ENCODE data around the gene DUSP15.

DNA sequence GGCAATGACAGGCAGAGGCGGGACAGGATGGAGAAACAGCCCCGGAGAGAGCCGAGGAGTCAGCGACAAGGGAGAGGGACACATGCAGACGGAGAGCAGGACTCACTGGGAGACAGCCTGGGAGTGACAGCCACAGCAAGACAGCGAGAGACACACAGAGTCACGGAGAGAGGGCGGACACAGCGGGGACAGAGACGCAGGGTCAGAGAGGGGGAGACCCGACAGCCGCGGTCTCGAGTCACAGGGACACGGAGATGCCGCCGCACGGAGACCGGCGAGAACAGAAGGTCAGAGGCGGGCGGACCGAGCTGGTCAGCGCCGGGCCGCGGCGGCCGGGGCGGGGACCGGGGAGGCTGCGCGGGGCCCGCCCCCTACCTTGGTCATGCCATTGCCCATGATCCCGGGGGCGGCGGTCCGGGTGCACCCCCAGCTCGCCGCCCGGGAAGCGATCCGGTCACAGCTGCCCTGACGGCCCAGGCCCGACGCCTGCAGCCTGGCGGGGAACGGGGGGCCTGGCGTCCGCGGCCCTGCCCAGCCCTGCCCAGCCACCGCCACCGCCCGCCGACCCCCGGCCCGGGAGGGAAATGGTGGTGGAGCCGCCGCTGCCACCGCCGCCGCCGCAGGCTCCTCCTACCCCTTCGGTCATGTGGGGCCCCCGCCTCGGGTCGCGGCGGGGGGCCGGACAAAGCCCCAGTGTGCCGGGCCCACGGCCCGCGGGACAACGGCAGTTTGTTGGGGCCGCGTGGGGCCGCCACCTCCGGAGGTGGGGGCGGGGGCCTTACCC lies at the start of gene DUSP15, which contains the start of gene TTLL9:
- TF ChIP-seq, protein P1, sequence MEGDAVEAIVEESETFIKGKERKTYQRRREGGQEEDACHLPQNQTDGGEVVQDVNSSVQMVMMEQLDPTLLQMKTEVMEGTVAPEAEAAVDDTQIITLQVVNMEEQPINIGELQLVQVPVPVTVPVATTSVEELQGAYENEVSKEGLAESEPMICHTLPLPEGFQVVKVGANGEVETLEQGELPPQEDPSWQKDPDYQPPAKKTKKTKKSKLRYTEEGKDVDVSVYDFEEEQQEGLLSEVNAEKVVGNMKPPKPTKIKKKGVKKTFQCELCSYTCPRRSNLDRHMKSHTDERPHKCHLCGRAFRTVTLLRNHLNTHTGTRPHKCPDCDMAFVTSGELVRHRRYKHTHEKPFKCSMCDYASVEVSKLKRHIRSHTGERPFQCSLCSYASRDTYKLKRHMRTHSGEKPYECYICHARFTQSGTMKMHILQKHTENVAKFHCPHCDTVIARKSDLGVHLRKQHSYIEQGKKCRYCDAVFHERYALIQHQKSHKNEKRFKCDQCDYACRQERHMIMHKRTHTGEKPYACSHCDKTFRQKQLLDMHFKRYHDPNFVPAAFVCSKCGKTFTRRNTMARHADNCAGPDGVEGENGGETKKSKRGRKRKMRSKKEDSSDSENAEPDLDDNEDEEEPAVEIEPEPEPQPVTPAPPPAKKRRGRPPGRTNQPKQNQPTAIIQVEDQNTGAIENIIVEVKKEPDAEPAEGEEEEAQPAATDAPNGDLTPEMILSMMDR (IDR thresholded peaks at IDR 0.05), result no peak
- no peak for TF ChIP-seq POLR2A (IDR thresholded peaks at IDR 0.05)
